Sigmoid colon (tissue), 3 donors: ENCODE data around the gene C5orf22.
"Not testable (repeated sequence)": the region's sequence is repeated elsewhere in the genome, so short reads cannot be mapped to it uniquely, and the experiment has no call there.

Experiments used
- POLR2A ChIP-seq, 2 donors: fragments of 450-650 bp; IDR thresholded peaks; one replicate each; pipeline ENCODE4 v1.6.1; 2016; ENCODE audit warnings: antibody characterized with exemption in 2 of 2, mild to moderate bottlenecking in 2 of 2, moderate library complexity in 2 of 2
- TF ChIP-seq, protein P1 (sequence below), 4 experiments: fragments of 450-650 bp in 3 of 4; fragments of 200-600 bp in 1 of 4; IDR thresholded peaks; one replicate each; pipeline ENCODE4 v1.5.1; 2016 to 2019; ENCODE audit warnings: antibody characterized with exemption in 4 of 4, mild to moderate bottlenecking in 3 of 4, moderate library complexity in 2 of 4

- TF ChIP-seq POLR2A (IDR thresholded peaks at IDR 0.05): not testable (repeated sequence)
- TF ChIP-seq, protein P1, sequence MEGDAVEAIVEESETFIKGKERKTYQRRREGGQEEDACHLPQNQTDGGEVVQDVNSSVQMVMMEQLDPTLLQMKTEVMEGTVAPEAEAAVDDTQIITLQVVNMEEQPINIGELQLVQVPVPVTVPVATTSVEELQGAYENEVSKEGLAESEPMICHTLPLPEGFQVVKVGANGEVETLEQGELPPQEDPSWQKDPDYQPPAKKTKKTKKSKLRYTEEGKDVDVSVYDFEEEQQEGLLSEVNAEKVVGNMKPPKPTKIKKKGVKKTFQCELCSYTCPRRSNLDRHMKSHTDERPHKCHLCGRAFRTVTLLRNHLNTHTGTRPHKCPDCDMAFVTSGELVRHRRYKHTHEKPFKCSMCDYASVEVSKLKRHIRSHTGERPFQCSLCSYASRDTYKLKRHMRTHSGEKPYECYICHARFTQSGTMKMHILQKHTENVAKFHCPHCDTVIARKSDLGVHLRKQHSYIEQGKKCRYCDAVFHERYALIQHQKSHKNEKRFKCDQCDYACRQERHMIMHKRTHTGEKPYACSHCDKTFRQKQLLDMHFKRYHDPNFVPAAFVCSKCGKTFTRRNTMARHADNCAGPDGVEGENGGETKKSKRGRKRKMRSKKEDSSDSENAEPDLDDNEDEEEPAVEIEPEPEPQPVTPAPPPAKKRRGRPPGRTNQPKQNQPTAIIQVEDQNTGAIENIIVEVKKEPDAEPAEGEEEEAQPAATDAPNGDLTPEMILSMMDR (IDR thresholded peaks at IDR 0.05): not testable (repeated sequence)
Measured at GRCh38 chr5:31549114-31549513, 17.0 kb downstream of the C5orf22 start.
